GM06990 (cell line): ENCODE measurements around the gene CUBN.

Experiments
- DNase-seq: peaks from one replicate; pipeline ENCODE4 v3.0.0-alpha.2; 2011; ENCODE audit not compliant: insufficient read length; ENCODE audit errors: extremely low read depth
- H3K27me3 ChIP-seq: replicated peaks from 2 replicates; pipeline ENCODE4 v1.6.0; 2011; ENCODE audit warnings: low read length; ENCODE audit not compliant: control insufficient read depth, insufficient read depth
- H3K36me3 ChIP-seq: 2 replicates; pipeline ENCODE4 v1.5.1; 2011; ENCODE audit warnings: low read length; ENCODE audit not compliant: control insufficient read depth, insufficient read depth
- H3K4me3 ChIP-seq: replicated peaks from 2 replicates; pipeline ENCODE4 v1.5.1; 2011; ENCODE audit warnings: low read depth, mild to moderate bottlenecking, control low read depth, low read length
- CTCF ChIP-seq: IDR thresholded peaks from 2 replicates; pipeline ENCODE4 v1.5.1; 2011; ENCODE audit warnings: low read length, control low read depth, mild to moderate bottlenecking, inconsistent platforms; ENCODE audit not compliant: insufficient read depth, poor library complexity, severe bottlenecking

The CUBN gene

GRCh38 chr10:17101910-17102266, 27.7 kb downstream of the CUBN start:
- Histone ChIP-seq H3K4me3 (no peak overlapping the region), H3K27me3 (no peaks in the 10 kb centered on the region), H3K36me3 (no peaks in the 10 kb centered on the region)
- no peak for TF ChIP-seq CTCF
- DNase-seq = no peak

- DNase-seq = no peak
- Histone ChIP-seq H3K27me3 (no peaks in the 10 kb centered on the region), H3K36me3 (no peaks in the 10 kb centered on the region), H3K4me3 (no peak overlapping the region)
- TF ChIP-seq CTCF = no peak
Observed at GRCh38 chr10:17101257-17101909, 28.2 kb downstream of the CUBN start.

- H3K4me3 ChIP-seq = no peak overlapping the region
- no peaks in the 10 kb centered on the region for H3K36me3 ChIP-seq
- no peak for DNase-seq
- no peak for TF ChIP-seq CTCF
- H3K27me3 ChIP-seq = no peaks in the 10 kb centered on the region
Observed at GRCh38 chr10:17100586-17100985, 29.0 kb downstream of the CUBN start.

- Histone ChIP-seq H3K4me3 (no peak overlapping the region), H3K27me3 (no peaks in the 10 kb centered on the region), H3K36me3 (no peaks in the 10 kb centered on the region)
- DNase-seq = no peak
- no peak for TF ChIP-seq CTCF
Observed at GRCh38 chr10:17098012-17098411, 31.6 kb downstream of the CUBN start.

GRCh38 chr10:17094844-17095243, 34.8 kb downstream of the CUBN start:
- Histone ChIP-seq H3K4me3 (no peak overlapping the region), H3K27me3 (no peaks in the 10 kb centered on the region), H3K36me3 (no peaks in the 10 kb centered on the region)
- no peak for DNase-seq
- no peak for TF ChIP-seq CTCF
